Measurements from ENCODE around the gene TAOK1. TPM values are rescaled to one million over a fixed set of nuclear protein-coding genes. Genes with fewer than 3 reads are reported as not detected.

The TAOK1 gene
- total and polyA plus RNA-seq, 2 of the 13 experiments (the other 11 are each of a cell fraction or from before 2014, with no cell fraction given), result 14.1 to 23.0 TPM

GRCh38 chr17:29588562-29589411, 198.6 kb downstream of the TAOK1 start (continued):
- TF ChIP-seq, protein P1, sequence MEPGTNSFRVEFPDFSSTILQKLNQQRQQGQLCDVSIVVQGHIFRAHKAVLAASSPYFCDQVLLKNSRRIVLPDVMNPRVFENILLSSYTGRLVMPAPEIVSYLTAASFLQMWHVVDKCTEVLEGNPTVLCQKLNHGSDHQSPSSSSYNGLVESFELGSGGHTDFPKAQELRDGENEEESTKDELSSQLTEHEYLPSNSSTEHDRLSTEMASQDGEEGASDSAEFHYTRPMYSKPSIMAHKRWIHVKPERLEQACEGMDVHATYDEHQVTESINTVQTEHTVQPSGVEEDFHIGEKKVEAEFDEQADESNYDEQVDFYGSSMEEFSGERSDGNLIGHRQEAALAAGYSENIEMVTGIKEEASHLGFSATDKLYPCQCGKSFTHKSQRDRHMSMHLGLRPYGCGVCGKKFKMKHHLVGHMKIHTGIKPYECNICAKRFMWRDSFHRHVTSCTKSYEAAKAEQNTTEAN (CRISPR knock-in tag; conservative IDR thresholded peaks at IDR 0.05), result no peak
- TF ChIP-seq SRSF1 (optimal IDR thresholded peaks at IDR 0.05; ENCODE audit: low read depth, low read length) (no peak), PLSCR1 (CRISPR knock-in tag; IDR thresholded peaks at IDR 0.05; ENCODE audit: borderline replicate concordance) (no peak), ZBTB34 (CRISPR knock-in tag; IDR thresholded peaks at IDR 0.05) (no peak), ZSCAN12 (CRISPR knock-in tag; IDR thresholded peaks at IDR 0.05) (no peak), RORA (CRISPR knock-in tag; IDR thresholded peaks at IDR 0.05) (no peak), ZFYVE20 (CRISPR knock-in tag; IDR thresholded peaks at IDR 0.05; ENCODE audit: borderline replicate concordance, low read depth) (no peak), TBX3 (IDR thresholded peaks at IDR 0.05; ENCODE audit: borderline replicate concordance) (no peak), ZNF274 (CRISPR knock-in tag; IDR thresholded peaks at IDR 0.05) (no peak), MXD3 (CRISPR knock-in tag; IDR thresholded peaks at IDR 0.05) (0 out of 2 replicates have a peak, but pooled peaks have one; percentile 36), HNF4G (IDR thresholded peaks at IDR 0.05; ENCODE audit: borderline replicate concordance, low read depth, low read length) (no peak), HNF4G (CRISPR knock-in tag; IDR thresholded peaks at IDR 0.05; ENCODE audit: borderline replicate concordance, low read depth) (no peak), SPEN (CRISPR knock-in tag; IDR thresholded peaks at IDR 0.05; ENCODE audit: low read depth) (peak; percentile 25; the same call in 1 of the 2 replicates), BCL6 (CRISPR knock-in tag; IDR thresholded peaks at IDR 0.05) (no peak), HNRNPLL (IDR thresholded peaks at IDR 0.05; ENCODE audit: low read depth, low read length, poor library complexity, severe bottlenecking) (peak; percentile 32), PHF21A (CRISPR knock-in tag; IDR thresholded peaks at IDR 0.05) (no peak), MBNL3 (CRISPR knock-in tag; conservative IDR thresholded peaks at IDR 0.05) (no peak), PAF1 (CRISPR knock-in tag; IDR thresholded peaks at IDR 0.05) (no peak), GTF2F1 (IDR thresholded peaks at IDR 0.05; ENCODE audit: low read length) (no peak), MTF2 (CRISPR knock-in tag; IDR thresholded peaks at IDR 0.05; ENCODE audit: borderline replicate concordance) (no peak)
- TF ChIP-seq, protein P2, sequence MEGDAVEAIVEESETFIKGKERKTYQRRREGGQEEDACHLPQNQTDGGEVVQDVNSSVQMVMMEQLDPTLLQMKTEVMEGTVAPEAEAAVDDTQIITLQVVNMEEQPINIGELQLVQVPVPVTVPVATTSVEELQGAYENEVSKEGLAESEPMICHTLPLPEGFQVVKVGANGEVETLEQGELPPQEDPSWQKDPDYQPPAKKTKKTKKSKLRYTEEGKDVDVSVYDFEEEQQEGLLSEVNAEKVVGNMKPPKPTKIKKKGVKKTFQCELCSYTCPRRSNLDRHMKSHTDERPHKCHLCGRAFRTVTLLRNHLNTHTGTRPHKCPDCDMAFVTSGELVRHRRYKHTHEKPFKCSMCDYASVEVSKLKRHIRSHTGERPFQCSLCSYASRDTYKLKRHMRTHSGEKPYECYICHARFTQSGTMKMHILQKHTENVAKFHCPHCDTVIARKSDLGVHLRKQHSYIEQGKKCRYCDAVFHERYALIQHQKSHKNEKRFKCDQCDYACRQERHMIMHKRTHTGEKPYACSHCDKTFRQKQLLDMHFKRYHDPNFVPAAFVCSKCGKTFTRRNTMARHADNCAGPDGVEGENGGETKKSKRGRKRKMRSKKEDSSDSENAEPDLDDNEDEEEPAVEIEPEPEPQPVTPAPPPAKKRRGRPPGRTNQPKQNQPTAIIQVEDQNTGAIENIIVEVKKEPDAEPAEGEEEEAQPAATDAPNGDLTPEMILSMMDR (CRISPR knock-in tag; IDR thresholded peaks at IDR 0.05), result no peak
- TF ChIP-seq, protein P3, sequence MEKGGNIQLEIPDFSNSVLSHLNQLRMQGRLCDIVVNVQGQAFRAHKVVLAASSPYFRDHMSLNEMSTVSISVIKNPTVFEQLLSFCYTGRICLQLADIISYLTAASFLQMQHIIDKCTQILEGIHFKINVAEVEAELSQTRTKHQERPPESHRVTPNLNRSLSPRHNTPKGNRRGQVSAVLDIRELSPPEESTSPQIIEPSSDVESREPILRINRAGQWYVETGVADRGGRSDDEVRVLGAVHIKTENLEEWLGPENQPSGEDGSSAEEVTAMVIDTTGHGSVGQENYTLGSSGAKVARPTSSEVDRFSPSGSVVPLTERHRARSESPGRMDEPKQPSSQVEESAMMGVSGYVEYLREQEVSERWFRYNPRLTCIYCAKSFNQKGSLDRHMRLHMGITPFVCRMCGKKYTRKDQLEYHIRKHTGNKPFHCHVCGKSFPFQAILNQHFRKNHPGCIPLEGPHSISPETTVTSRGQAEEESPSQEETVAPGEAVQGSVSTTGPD (CRISPR knock-in tag; IDR thresholded peaks at IDR 0.05), result no peak

Data from HepG2 (cell line).